GF-D8 (cell line): Measurements from ENCODE around the gene AHNAK.
A peak's percentile ranks its signal among the peaks of the same experiment; 100 is the strongest.
"Not testable (repeated sequence)": the region's sequence is repeated elsewhere in the genome, so short reads cannot be mapped to it uniquely, and the experiment has no call there.

Experiments used
- DNase-seq: peaks from one replicate; lab custom pipeline; 2025; lab: John Stamatoyannopoulos, UW

Gene AHNAK

GRCh38 chr11:62573592-62574362 lies 27.2 kb upstream of the AHNAK start, which contains the start of gene EEF1G:
EEF1G (minus strand) TSS chr11:62573891; CDS start chr11:62573842, 49 bp downstream.
- peak; percentile 99 for DNase-seq

- DNase-seq, result no peak
Measured at GRCh38 chr11:62573006-62573591, 26.5 kb upstream of the AHNAK start.

GRCh38 chr11:62572431-62572830 lies 25.8 kb upstream of the AHNAK start:
- no peak for DNase-seq

- DNase-seq, result not testable (repeated sequence)
Measured at GRCh38 chr11:62571493-62571892, 24.9 kb upstream of the AHNAK start.

GRCh38 chr11:62570903-62571302 lies 24.3 kb upstream of the AHNAK start:
- DNase-seq, result not testable (repeated sequence)

- DNase-seq, result no peak
Measured at GRCh38 chr11:62569611-62570010, 23.0 kb upstream of the AHNAK start.

GRCh38 chr11:62567018-62567633 lies 20.5 kb upstream of the AHNAK start:
- DNase-seq, result no peak

GRCh38 chr11:62566247-62566646 lies 19.6 kb upstream of the AHNAK start:
- no peak for DNase-seq

GRCh38 chr11:62565100-62565802 lies 18.6 kb upstream of the AHNAK start:
- no peak for DNase-seq

- DNase-seq, result not testable (repeated sequence)
Measured at GRCh38 chr11:62561677-62562230, 15.1 kb upstream of the AHNAK start.

- peak; percentile 62 for DNase-seq
Measured at GRCh38 chr11:62560566-62561103, 14.0 kb upstream of the AHNAK start.

GRCh38 chr11:62559626-62560025 lies 13.0 kb upstream of the AHNAK start:
- not testable (repeated sequence) for DNase-seq

- DNase-seq, result no peak
Measured at GRCh38 chr11:62559204-62559603, 12.6 kb upstream of the AHNAK start.

GRCh38 chr11:62558669-62559068 lies 12.1 kb upstream of the AHNAK start:
- DNase-seq, result no peak

- DNase-seq, result peak; percentile 71
Measured at GRCh38 chr11:62556875-62557631, 10.4 kb upstream of the AHNAK start.

GRCh38 chr11:62556108-62556874 lies 9.7 kb upstream of the AHNAK start:
- DNase-seq, result peak; percentile 98

GRCh38 chr11:62555464-62556107 lies 9.0 kb upstream of the AHNAK start:
- peak; percentile 92 for DNase-seq

- no peak for DNase-seq
Measured at GRCh38 chr11:62554387-62555167, 8.0 kb upstream of the AHNAK start.

- DNase-seq, result no peak
Measured at GRCh38 chr11:62553839-62554361, 7.3 kb upstream of the AHNAK start.
